NCI-H226 (cell line): ENCODE data around the gene INTS14.

Experiments used
- DNase-seq: peaks from one replicate; pipeline ENCODE4 v3.0.0-alpha.2; 2015

INTS14 gene

DNA sequence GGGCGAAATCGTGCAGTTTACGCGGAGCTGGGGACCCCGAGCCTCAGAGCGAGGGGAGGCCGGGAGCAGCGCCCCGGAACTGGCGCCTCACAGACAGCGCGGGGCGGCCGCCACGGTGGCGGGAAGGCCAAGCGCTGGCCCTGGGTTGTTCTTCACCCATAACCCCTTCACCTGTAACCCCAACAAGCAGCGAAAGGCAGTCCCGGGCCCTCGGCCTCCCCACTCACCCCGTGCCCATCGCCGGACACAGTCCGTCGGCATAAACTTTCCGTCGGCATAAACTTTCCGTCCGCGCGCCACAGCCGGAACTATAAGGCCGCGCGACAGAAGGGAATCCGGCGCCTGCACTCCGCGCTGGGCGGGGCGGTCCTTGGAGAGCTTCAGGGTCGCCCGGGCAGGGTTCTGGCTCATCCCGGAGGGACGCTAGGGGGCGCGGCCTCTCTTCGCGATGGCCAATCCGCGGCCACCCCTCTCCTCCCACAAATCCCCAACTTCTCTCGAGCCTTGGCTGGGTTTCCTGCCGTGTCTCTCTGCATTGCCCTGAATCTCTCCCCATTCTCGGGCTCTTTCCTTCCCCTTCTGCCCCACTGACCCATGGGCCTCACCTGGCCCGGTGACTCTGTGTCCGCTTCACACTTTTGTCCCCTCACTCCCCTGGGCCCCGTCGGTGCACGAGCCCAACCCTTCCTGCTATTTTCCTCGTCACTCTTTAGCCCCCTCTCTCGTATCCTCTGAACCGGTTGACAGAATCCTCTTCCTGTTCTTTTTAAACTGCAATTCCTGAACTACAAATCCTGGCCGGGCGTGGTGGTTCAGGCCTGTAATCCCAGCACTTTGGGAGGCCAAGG is at the start of gene INTS14:
INTS14 (minus strand) TSS at position 261 of the 848 bp plus-strand sequence. CDS start 3,751 bp downstream, outside the sequence.
- peak; percentile 98 for DNase-seq

DNA sequence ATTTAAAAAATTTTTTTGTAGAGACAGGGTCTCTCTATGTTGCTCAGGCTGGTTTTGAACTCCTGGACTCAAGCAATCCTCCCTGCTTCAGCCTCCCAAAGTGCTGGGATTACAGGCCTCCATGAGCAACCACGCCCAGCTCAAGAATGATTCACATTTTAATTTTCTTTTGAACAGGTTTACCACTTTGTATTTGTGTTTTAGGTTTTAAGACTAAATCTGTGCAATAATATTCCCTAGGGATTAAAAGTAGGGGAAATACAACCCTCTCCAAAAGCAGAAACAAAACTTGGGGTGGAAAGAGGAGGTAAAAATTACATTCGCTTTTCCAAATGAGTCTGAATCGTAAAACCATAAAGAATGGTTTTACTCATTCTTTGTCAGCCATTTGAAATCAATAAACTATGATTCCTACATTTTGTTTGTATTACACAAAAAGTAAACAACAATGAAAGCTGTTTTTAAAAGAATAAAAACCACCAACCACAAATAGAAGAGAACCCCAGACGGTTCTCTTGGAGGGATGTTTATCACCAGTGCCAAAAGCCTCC is 48.6 kb upstream of the INTS14 start:
- DNase-seq: no peak

- DNase-seq: no peak
Measured at GRCh38 chr15:65655457-65655856, 44.5 kb upstream of the INTS14 start.

DNA sequence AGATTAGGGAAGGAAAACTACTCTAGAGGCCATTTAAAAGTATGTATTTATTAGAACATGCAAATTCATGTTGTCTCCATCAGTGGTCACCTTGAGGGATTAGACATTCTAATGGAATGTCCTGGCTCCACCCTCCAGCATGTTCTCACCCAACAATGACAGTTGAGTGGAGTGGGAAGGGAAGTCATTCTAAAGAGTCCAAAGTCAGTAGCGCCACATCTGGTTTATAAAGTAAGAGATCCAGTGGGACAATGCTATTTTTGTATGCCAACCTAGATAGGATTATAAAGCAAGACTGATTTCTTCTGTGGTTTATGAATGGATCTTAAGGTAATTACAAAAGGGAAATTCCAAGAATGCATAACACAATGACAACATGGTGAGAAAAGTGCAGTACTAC is 44.1 kb upstream of the INTS14 start:
- DNase-seq: peak; percentile 70

DNA sequence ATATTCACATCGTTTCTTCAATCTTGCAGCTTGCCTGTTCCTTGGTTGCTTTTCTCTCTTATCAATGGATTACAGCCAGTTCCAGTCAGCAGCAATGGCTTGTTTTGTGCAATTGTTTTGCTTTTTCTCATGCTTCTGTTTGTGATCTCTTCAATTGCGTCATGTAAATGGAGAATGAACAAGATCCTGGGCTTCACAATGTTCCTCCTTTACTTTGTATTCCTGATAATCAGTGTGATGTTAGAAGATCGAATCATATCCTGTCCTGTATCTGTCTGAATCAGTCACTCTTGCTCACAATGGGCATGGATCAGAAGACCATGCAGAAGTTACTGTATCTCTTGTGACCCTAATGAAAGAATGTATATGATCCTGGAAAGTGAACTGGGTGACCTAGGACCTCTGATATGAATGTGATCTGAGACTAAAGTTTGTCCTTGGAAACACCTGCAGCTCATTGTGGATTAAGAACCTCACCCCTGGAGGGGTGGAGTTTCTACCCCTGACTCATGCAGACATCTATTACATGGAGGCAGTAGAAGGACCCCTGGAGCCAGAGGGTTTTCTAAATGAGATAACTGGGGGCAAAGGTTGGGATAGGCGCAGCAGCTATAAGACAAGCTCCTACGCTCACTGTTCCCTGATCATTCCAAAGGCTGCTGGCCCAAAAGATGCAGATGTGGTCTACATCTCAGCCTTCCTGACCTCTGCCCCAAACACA is 43.0 kb upstream of the INTS14 start:
- DNase-seq: peak; percentile 26

- peak; percentile 41 for DNase-seq
Measured at GRCh38 chr15:65653341-65653740, 42.4 kb upstream of the INTS14 start.

DNA sequence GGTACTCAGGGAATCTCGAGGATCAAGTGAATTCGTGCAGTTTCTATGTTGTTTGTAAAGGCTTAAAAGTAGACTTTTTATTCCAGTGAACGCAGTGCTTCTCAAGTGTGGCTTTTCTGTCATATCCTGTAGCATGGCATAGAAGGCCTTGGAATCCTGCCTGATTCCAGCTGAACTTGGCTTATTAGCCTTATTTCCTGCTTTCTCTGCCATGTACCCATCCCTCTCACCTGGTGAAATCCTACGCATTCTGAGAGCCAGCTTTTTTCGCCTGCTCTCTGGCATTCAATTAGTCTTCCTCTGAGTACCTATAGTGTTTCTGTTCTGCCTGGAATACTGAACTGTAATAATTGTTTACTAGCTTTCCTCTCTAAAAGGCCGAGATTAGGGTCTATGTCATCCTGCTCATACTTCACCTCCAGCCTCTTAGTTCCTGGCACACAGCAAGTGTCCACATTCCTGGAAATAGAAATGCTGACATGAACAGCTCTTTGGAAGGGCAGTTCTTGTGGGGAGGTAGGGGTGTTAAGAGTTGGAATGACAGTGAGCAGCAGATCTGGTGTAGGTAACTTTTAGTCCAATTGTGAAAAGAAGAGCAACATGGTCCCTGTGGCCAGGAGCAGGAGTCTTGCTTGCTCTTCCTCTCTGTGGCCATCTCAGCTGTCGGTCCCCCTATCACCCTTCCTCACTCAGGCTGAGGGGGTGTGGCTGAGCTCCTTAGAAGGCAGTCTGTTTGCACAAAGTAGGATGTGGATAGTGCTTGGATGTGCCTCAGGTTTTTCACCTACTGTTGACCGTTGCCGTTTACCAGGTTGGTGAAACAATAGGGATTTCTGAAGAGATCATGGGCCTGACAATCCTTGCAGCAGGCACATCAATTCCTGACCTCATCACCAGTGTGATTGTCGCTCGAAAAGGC is 41.2 kb upstream of the INTS14 start:
- no peak for DNase-seq

DNA sequence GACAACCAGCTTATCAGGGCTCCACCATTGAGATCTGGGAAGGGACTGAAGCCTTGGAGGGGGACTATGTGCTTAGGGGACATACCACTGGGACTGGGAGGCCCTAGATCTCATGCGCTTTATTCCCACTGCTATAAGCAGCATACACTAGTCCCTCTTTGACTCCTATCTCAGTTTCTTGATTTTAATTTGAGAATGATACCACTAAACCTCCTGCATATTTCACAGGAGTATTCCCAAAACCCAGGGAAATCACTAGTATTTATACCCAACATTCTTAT is 40.1 kb upstream of the INTS14 start:
- no peak for DNase-seq

GRCh38 chr15:65650312-65651041 is 39.5 kb upstream of the INTS14 start:
- no peak for DNase-seq

GRCh38 chr15:65646486-65646885 is 35.6 kb upstream of the INTS14 start:
- DNase-seq: peak; percentile 61

- no peak for DNase-seq
Measured at GRCh38 chr15:65645392-65645791, 34.5 kb upstream of the INTS14 start.

- no peak for DNase-seq
Measured at GRCh38 chr15:65644282-65644681, 33.4 kb upstream of the INTS14 start.

DNA sequence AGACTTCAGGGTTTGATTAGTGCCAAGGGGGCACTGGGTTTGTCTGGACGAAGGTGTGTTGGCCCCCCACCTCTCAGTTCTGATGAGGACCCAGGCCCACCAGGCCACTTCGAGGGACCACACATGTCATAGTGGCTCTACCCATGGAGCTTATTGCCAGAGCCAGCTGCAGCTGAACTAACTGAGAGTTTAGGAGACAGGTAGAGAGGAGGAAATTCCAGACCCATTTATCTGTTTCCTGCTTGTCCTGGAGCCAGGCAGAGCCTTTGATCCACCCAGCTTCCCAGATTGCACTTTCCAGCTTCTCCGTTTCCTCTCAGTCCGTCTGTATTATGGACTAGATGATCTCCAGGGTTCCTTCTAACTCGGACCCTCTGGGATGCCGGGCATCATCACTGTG is 31.7 kb upstream of the INTS14 start:
- DNase-seq: peak; percentile 22

DNA sequence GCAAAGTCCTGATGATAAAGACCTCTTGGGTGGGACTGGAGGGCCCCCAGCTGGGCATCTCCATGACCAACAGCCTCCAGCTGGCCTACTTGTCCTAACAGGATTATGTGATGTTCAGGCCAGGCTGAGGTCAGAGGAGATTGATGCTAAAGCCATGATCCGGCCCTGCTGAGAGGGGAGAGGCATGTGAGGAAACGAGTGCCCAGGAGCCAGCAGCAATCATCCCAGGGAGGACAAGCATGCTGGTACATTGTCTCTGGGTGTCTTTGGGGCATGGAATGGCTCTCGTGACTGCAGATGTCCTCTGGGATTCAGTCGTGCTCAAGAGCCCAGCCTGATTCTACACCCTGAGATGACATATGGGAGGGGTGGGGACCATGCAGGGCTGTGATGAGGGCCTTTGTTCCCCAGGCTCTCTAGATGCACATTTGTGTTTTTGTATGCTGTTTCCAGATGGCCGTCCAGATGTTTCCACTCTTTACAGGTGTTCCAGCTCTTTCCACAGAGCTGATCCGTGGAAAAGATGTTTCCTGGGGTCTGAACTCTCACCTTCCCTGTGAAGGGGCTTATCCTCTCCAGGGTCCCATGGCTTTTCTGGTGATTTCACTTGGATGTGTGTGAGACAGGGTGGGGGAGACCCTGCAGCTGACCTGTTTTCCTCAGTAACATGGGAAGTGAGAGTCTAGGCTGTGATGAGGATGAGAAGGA is 31.0 kb upstream of the INTS14 start:
- DNase-seq: no peak

DNA sequence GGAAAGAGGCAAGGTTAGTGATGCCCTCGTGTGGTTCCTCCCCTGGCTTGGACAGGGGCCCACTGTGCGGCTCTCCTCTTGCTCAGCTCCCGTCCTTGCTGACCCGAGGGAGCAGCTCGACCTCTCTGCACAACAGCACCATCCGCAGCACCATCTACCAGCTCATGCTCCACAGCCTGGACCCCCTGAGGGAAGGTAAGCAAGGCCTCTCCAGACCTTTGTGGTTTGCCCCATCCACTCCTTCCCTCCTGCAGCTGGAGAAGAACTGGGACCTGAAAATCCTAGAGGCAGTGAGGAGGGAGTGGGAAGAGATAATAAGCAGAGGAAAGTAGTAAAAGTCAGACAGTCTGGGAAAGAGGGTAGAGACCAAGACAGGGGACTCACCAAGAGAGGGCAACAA is 28.6 kb upstream of the INTS14 start:
- no peak for DNase-seq

DNA sequence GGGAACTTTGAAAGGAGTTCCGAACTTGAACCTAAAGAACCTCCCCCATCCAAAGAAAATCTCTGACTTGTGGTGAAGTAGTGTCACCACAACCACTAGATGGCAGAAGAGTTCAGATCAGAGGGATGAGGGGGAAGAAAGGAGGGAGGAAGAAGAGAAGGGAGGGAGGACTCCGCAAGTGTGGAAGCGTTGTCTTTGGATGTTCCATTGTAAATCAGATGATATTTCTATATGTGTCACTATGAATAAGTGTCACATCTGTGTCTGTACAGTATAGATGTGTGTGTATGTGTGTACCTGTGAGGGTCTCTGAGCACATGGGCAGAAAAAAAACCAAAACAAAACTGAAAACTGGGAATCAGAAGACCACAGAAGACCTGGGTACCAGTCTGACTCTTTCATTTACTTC is 27.8 kb upstream of the INTS14 start:
- DNase-seq: peak; percentile 66

- no peak for DNase-seq
Measured at GRCh38 chr15:65638109-65638508, 27.2 kb upstream of the INTS14 start.

GRCh38 chr15:65634356-65634755 is 23.4 kb upstream of the INTS14 start:
- DNase-seq: no peak

DNA sequence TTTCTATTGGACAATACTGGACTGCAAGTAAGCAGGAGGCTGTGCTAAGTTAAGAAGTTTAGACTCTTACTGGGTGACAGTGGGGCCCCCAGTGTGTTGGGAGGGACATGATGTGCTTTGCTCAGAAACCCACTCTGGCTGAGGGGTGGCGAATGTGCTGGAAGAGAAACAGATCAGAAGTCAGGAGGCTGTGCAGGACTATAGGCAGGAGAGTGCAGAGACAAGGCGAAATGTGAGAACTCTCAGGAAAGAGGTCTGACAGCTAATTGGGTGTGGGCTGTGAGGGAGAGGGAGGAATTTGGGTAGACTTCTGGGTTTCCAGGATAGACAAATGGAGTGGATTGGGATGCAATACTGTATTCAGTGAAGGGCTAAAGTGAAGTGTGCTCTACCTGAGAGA is 22.8 kb upstream of the INTS14 start:
- DNase-seq: no peak

DNA sequence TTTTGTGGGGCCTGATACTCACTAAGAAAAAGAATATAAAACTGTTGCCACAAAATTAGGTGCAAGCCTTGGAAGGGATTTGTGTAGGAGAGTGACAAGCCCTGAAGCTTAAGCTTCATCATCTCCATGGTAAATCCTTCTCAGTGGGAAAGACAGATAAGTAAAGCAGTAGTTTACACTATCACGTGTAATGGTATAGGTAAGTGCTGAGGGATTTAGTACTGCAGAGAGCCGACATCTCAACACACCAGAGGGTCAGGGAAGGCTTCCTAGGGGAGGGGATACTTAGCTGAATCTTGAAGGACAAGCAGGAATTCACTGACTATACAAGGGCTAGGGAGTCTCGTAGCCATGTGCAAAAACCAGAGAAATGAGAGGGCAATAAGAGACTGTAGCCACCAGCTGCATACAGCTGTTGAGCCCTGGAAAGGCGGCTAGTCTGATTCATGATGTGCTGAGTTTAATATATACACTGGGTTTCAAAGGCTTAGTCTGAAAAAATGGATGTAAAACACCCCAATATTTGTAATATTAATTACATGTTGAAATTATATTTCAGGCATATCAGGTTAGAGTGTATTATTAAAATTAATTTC is 21.9 kb upstream of the INTS14 start:
- DNase-seq: no peak

GRCh38 chr15:65631503-65631902 is 20.6 kb upstream of the INTS14 start:
- no peak for DNase-seq
